Effector CD4-positive, alpha-beta T cell (primary cell): ENCODE data around the gene TXNL1.
"Not testable (repeated sequence)": the region's sequence is repeated elsewhere in the genome, so short reads cannot be mapped to it uniquely, and the experiment has no call there.

Experiments
- DNase-seq: peaks from one replicate; pipeline ENCODE4 v3.0.0-alpha.2; 2020
- total RNA-seq: gene quantifications from one replicate; lab custom pipeline; 2026; lab: John Stamatoyannopoulos, UW

The TXNL1 gene
- 46.9 reads per million, percentile 67 among the genes with 10 or more reads in this experiment for total RNA-seq

GRCh38 chr18:56638232-56639103 is at the start of gene TXNL1:
Gene TXNL1, minus strand, starts transcription at chr18:56638592. Its CDS starts 152 bp downstream, at chr18:56638440.
- peak; percentile 99 for DNase-seq

- DNase-seq = no peak
These were observed 45.9 kb upstream of the TXNL1 start for GRCh38 chr18:56684277-56684676.

GRCh38 chr18:56678836-56679565 is 40.6 kb upstream of the TXNL1 start:
- no peak for DNase-seq

- no peak for DNase-seq
These were observed 38.2 kb upstream of the TXNL1 start for GRCh38 chr18:56676639-56677038.

GRCh38 chr18:56672981-56673380 is 34.6 kb upstream of the TXNL1 start:
- no peak for DNase-seq

GRCh38 chr18:56672391-56672790 is 34.0 kb upstream of the TXNL1 start:
- no peak for DNase-seq

- no peak for DNase-seq
These were observed 24.5 kb upstream of the TXNL1 start for GRCh38 chr18:56662902-56663301.

GRCh38 chr18:56662502-56662901 is 24.1 kb upstream of the TXNL1 start:
- no peak for DNase-seq

- DNase-seq = no peak
These were observed 23.6 kb upstream of the TXNL1 start for GRCh38 chr18:56662063-56662408.

- no peak for DNase-seq
These were observed 23.1 kb upstream of the TXNL1 start for GRCh38 chr18:56661360-56662062.

- DNase-seq = no peak
These were observed 22.3 kb upstream of the TXNL1 start for GRCh38 chr18:56660655-56661054.

GRCh38 chr18:56659111-56659510 is 20.7 kb upstream of the TXNL1 start:
- DNase-seq = no peak

- no peak for DNase-seq
These were observed 19.9 kb upstream of the TXNL1 start for GRCh38 chr18:56658261-56658660.

- not testable (repeated sequence) for DNase-seq
These were observed 15.9 kb upstream of the TXNL1 start for GRCh38 chr18:56654280-56654679.

- DNase-seq = no peak
These were observed 14.4 kb upstream of the TXNL1 start for GRCh38 chr18:56652802-56653201.

- DNase-seq = no peak
These were observed 13.3 kb upstream of the TXNL1 start for GRCh38 chr18:56651771-56652092.

- peak; percentile 95 for DNase-seq
These were observed 12.8 kb upstream of the TXNL1 start, which contains the start of gene WDR7 for GRCh38 chr18:56650944-56651770. Gene WDR7, plus strand, starts transcription at chr18:56651359. Its CDS starts 21,157 bp downstream, at chr18:56672516.

GRCh38 chr18:56649996-56650395 is 11.6 kb upstream of the TXNL1 start:
- no peak for DNase-seq

GRCh38 chr18:56647951-56648893 is 9.8 kb upstream of the TXNL1 start:
- DNase-seq = no peak

- DNase-seq = no peak
These were observed 8.7 kb upstream of the TXNL1 start for GRCh38 chr18:56647071-56647470.

- no peak for DNase-seq
These were observed 7.1 kb upstream of the TXNL1 start for GRCh38 chr18:56645415-56646016.
